Measurements from ENCODE around the gene RGCC. TPM values are rescaled to one million over a fixed set of nuclear protein-coding genes. Genes with fewer than 3 reads are reported as not detected.

RGCC gene
- total and polyA plus RNA-seq, 9 of the 15 experiments (the other 6 are each of a cell fraction or from before 2014, with no cell fraction given): 0.51 to 10.4 (median 5.8) TPM

DNA sequence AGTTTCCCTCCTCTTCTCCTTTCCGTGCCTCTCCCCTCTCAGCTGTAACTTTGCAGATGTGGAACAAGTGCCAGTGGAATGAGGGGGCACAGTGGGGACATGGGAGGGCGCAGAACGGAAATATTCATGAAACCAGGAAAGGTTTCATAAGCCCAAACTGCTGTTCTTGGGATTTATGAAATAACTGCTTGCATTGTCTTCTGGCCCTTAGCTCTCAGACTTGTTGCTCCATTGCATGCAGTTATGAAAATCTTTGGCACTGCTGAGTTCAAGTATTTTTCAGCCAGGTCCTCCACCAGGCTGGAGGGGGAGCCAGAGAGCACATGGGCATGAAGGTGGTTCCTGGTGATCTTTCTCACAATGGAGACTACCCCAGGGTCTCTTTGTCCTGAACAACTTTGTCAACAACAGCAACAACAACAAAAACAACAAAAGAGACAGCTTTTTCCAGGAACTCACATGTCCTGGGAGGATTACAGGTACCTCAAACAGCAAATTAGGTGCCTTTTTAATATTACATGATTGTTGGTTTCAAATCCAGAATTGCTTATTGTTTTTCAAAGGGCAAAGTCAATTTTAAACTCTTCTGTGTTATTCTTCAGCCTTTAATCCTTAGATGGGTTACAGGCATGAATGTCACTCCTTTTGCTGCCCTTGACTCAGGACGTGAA, 1.5 kb downstream of the RGCC start (continued):
- TF ChIP-seq NONO (IDR thresholded peaks at IDR 0.05; ENCODE audit: low read depth in 2 of 2, low read length in 1 of 2) (no peak), ELF1 (tag; IDR thresholded peaks at IDR 0.05) (no peak), TOE1 (IDR thresholded peaks at IDR 0.05; ENCODE audit: borderline replicate concordance) (no peak), TOE1 (CRISPR knock-in tag; IDR thresholded peaks at IDR 0.05; ENCODE audit: borderline replicate concordance, low read depth) (no peak), RAD21 (CRISPR knock-in tag; conservative IDR thresholded peaks at IDR 0.05 in 1 of 2, IDR thresholded peaks at IDR 0.05 in 1 of 2) (peak; percentile 28 to 50; a peak in 2 of 4 replicates), ZNF282 (CRISPR knock-in tag; IDR thresholded peaks at IDR 0.05) (no peak)
- TF ChIP-seq, protein P1, sequence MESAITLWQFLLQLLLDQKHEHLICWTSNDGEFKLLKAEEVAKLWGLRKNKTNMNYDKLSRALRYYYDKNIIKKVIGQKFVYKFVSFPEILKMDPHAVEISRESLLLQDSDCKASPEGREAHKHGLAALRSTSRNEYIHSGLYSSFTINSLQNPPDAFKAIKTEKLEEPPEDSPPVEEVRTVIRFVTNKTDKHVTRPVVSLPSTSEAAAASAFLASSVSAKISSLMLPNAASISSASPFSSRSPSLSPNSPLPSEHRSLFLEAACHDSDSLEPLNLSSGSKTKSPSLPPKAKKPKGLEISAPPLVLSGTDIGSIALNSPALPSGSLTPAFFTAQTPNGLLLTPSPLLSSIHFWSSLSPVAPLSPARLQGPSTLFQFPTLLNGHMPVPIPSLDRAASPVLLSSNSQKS (CRISPR knock-in tag; IDR thresholded peaks at IDR 0.05): no peak
- TF ChIP-seq, protein P2, sequence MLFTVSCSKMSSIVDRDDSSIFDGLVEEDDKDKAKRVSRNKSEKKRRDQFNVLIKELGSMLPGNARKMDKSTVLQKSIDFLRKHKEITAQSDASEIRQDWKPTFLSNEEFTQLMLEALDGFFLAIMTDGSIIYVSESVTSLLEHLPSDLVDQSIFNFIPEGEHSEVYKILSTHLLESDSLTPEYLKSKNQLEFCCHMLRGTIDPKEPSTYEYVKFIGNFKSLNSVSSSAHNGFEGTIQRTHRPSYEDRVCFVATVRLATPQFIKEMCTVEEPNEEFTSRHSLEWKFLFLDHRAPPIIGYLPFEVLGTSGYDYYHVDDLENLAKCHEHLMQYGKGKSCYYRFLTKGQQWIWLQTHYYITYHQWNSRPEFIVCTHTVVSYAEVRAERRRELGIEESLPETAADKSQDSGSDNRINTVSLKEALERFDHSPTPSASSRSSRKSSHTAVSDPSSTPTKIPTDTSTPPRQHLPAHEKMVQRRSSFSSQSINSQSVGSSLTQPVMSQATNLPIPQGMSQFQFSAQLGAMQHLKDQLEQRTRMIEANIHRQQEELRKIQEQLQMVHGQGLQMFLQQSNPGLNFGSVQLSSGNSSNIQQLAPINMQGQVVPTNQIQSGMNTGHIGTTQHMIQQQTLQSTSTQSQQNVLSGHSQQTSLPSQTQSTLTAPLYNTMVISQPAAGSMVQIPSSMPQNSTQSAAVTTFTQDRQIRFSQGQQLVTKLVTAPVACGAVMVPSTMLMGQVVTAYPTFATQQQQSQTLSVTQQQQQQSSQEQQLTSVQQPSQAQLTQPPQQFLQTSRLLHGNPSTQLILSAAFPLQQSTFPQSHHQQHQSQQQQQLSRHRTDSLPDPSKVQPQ (CRISPR knock-in tag; IDR thresholded peaks at IDR 0.05; ENCODE audit: borderline replicate concordance): no peak
- TF ChIP-seq, protein P3, sequence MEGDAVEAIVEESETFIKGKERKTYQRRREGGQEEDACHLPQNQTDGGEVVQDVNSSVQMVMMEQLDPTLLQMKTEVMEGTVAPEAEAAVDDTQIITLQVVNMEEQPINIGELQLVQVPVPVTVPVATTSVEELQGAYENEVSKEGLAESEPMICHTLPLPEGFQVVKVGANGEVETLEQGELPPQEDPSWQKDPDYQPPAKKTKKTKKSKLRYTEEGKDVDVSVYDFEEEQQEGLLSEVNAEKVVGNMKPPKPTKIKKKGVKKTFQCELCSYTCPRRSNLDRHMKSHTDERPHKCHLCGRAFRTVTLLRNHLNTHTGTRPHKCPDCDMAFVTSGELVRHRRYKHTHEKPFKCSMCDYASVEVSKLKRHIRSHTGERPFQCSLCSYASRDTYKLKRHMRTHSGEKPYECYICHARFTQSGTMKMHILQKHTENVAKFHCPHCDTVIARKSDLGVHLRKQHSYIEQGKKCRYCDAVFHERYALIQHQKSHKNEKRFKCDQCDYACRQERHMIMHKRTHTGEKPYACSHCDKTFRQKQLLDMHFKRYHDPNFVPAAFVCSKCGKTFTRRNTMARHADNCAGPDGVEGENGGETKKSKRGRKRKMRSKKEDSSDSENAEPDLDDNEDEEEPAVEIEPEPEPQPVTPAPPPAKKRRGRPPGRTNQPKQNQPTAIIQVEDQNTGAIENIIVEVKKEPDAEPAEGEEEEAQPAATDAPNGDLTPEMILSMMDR (IDR thresholded peaks at IDR 0.05 in 2 of 3, conservative IDR thresholded peaks at IDR 0.05 in 1 of 3; ENCODE audit: insufficient read depth in 2 of 3, low read depth in 1 of 3, low read length in 3 of 3): peak; percentile 70 to 78 (median 71)

All from K562 (cell line).